ENCODE results near the gene BIRC7. TPM values are rescaled to one million over a fixed set of nuclear protein-coding genes. Genes with fewer than 3 reads are reported as not detected.

The BIRC7 gene
- total and polyA plus RNA-seq, 5 donors: not detected

DNA sequence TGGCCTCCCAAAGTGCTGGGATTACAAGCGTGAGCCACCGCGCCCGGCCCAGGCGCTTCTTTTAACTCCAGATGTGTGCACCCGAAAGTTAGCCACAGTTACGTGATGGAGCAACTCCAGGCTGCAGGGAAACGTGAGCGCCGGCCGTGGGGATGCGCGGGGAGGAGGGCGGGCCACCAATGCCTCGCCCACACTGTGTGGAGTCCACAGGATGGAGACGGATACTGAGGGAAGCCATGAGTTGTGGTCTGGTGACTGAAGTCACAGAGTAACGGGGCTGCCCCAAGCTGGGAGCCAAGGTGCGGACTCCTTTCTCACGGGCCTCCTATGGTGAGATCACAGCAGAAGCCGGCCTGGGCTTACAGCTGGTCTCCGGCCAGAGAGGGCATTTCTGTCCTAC, 43.0 kb upstream of the BIRC7 start:
- H3K27me3 ChIP-seq (ENCODE audit: control insufficient read depth, insufficient read depth): no peaks in the 10 kb centered on the region
- H3K4me3 ChIP-seq (ENCODE audit: low read length): no peak overlapping the region
- ATAC-seq: no peak
- intact Hi-C loops (cut with DNase I): no loop called here
- H3K27ac ChIP-seq (ENCODE audit: low read length): no peak overlapping the region
- no peak for DNase-seq
- 92% methylated on average over 21 of the region's 21 CpGs for WGBS
- peaks cover 4% of the 10 kb centered on the region for H3K4me1 ChIP-seq (ENCODE audit: control insufficient read depth, insufficient read depth, low read length)
- no peaks in the 10 kb centered on the region for H3K9me3 ChIP-seq (ENCODE audit: control insufficient read depth, low read length)

DNA sequence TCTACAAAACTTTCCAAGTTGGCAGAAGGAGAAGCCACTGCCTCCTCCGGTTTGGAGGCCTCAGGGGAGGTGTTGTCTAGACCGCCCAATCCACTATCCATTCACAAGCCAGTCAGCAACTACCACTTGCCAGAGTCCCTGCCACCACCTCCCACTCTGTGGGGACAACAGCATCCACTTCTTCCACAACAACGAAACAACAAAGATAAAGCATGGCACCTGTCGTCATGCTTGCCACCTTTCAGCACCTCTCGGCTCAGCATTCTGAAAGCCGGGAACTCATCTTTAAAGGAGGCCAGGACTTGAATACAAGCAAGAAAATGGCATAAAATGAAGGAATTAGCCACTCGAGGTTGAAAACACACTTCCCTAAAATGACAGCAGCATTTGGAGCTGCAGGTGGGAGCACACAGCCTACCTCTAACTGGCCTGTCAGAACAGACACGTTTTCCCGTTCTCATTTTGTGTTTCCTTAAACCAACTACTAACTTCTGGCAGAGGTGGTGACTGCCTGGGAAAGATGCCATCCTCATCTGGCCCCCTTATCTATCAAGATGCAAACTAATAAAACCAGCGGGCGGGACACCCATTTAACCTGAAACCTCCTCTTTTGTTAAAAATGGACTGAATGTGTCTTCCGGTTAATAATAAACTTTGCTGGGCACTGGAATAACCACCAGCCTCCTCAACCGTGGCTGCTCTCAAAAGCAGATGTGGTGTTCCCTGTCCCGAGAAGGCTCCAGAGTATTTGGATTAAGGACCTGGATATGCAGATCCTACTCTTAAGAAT, 41.5 kb upstream of the BIRC7 start:
- no peak for DNase-seq
- WGBS: 75% methylated on average over 14 of the region's 14 CpGs

DNA sequence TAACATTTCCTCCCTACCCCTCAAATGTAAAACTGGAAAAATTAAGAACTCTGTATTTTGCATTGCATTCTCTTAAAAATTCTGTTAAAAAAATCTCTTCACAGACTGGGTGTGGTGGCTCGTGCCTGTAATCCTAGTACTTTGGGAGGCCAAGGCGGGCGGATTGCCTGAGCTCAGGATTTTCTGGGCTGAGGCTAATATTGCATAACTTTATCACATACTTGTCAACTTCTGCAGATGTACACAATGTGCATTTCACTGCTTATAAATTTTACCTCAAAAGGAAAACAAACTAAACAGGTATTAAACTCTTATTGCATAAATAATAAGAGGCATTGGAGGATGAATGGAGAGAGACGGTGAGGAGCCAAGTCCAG, 40.9 kb upstream of the BIRC7 start:
- intact Hi-C loops (cut with DNase I): no loop called here
- WGBS: 95% methylated on average over 4 of the region's 4 CpGs
- Histone ChIP-seq H3K27me3 (ENCODE audit: control insufficient read depth, insufficient read depth) (no peaks in the 10 kb centered on the region), H3K4me1 (ENCODE audit: control insufficient read depth, insufficient read depth, low read length) (peaks cover 4% of the 10 kb centered on the region), H3K9me3 (ENCODE audit: control insufficient read depth, low read length) (no peaks in the 10 kb centered on the region), H3K4me3 (ENCODE audit: low read length) (no peak overlapping the region), H3K27ac (ENCODE audit: low read length) (no peak overlapping the region)
- DNase-seq: peak in 1 of 3 donors; percentile 1
- no peak for ATAC-seq

More for the DNA sequence above, 41.5 kb upstream of the BIRC7 start:
- Histone ChIP-seq H3K9me3 (ENCODE audit: control insufficient read depth, low read length) (no peaks in the 10 kb centered on the region), H3K27ac (ENCODE audit: low read length) (no peak overlapping the region), H3K27me3 (ENCODE audit: control insufficient read depth, insufficient read depth) (no peaks in the 10 kb centered on the region), H3K4me3 (ENCODE audit: low read length) (no peak overlapping the region), H3K4me1 (ENCODE audit: control insufficient read depth, insufficient read depth, low read length) (peaks cover 4% of the 10 kb centered on the region)
- intact Hi-C loops (cut with DNase I): no loop called here
- ATAC-seq: no peak

DNA sequence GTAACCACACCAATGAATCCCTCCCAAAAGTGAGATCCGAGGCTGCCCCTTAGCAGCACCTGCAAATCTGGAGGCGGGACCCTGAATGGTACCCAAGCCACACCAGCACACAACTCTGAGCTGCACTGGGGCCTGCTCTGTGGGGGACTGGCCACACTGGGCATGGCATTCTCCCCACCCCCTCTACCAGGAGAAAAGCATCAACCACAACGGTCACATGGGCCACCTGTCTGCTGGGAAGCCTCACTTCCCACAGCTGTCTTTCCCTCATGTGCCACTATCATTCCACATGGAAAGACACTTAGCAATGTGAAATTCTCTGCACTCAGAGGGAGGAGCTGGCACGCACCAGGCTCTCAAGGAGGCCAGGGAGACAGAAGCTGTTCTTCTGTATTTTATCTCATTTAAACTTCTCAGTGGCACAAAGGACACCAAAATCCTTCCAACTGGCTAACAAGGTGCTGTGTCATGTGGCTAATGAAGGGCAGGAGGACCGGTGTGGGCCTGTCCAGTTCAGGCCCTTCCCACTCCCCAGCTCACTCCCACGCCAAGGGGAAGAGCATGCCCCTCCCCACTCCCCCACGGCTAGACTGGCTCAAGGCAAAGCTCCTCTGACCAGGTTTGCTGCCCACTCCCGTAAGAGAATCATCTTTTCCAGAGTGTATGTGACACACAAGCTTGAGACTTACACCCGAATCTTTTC, 38.8 kb upstream of the BIRC7 start:
- 64% methylated on average over 9 of the region's 9 CpGs for WGBS
- no peaks in the 10 kb centered on the region for H3K27me3 ChIP-seq (ENCODE audit: control insufficient read depth, insufficient read depth)
- ATAC-seq: peak; percentile 42 to 43

DNA sequence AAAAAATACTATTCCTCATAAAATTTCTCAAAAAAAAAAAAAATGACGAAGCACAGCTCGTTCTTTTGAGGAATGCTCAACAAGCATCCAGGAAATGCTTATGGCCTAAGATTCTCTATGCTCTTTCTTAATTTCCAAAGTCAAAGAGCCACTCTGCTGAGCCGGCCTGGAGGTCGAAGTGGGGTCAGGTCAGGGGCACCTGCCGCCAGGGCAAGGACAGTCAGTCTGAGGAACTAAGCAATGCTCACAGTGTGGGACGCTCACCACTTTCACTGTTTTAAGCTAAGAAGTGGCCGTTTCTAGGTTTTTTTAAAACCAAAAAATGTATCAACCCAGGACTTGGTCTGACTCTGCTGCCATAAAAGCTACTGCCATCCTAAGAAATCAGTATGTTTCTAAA, 37.1 kb upstream of the BIRC7 start:
- no peaks in the 10 kb centered on the region for H3K27me3 ChIP-seq (ENCODE audit: control insufficient read depth, insufficient read depth)
- intact Hi-C loops (cut with DNase I): no loop called here
- H3K9me3 ChIP-seq (ENCODE audit: control insufficient read depth, low read length): no peaks in the 10 kb centered on the region
- ATAC-seq (no peak), DNase-seq (peak in 1 of 3 donors; percentile 42)
- WGBS: 71% methylated on average over 7 of the region's 7 CpGs
- peaks cover 4% of the 10 kb centered on the region for H3K4me1 ChIP-seq (ENCODE audit: control insufficient read depth, insufficient read depth, low read length)
- no peak overlapping the region for H3K4me3 ChIP-seq (ENCODE audit: low read length)
- H3K27ac ChIP-seq (ENCODE audit: low read length): no peak overlapping the region

More for the DNA sequence above, 38.8 kb upstream of the BIRC7 start:
- Histone ChIP-seq H3K4me1 (ENCODE audit: control insufficient read depth, insufficient read depth, low read length) (peaks cover 4% of the 10 kb centered on the region), H3K27ac (ENCODE audit: low read length) (no peak overlapping the region), H3K4me3 (ENCODE audit: low read length) (no peak overlapping the region), H3K9me3 (ENCODE audit: control insufficient read depth, low read length) (no peaks in the 10 kb centered on the region)
- intact Hi-C loops (cut with DNase I): no loop called here
- DNase-seq: peak in 1 of 3 donors; percentile 26

DNA sequence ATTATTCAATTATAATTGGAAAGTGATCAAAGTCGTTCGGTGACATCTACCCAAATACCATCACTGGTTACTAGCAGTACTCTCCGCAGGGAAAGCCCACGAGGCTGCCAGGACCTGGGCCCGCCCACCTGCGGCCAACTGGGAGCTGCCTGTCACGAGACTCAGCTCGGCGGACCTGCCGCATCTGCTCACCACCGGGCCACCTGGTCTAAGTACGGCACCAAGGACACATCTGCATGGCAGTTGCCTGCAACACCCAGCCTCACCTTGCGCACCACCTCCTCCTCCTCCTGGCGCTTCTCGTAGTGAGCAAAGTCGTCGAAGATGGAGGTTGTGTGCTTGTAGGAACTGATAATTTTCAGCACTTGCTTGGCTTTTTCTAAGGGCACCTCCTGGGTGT, 33.7 kb upstream of the BIRC7 start:
- WGBS: 88% methylated on average over 17 of the region's 17 CpGs
- H3K27ac ChIP-seq (ENCODE audit: low read length): no peak overlapping the region
- no peak overlapping the region for H3K4me3 ChIP-seq (ENCODE audit: low read length)
- intact Hi-C loops (cut with DNase I): no loop called here
- H3K27me3 ChIP-seq (ENCODE audit: control insufficient read depth, insufficient read depth): no peaks in the 10 kb centered on the region
- peaks cover 4% of the 10 kb centered on the region for H3K4me1 ChIP-seq (ENCODE audit: control insufficient read depth, insufficient read depth, low read length)
- DNase-seq (peak; percentile 13 to 44 (median 37)), ATAC-seq (no peak)
- H3K9me3 ChIP-seq (ENCODE audit: control insufficient read depth, low read length): no peaks in the 10 kb centered on the region

DNA sequence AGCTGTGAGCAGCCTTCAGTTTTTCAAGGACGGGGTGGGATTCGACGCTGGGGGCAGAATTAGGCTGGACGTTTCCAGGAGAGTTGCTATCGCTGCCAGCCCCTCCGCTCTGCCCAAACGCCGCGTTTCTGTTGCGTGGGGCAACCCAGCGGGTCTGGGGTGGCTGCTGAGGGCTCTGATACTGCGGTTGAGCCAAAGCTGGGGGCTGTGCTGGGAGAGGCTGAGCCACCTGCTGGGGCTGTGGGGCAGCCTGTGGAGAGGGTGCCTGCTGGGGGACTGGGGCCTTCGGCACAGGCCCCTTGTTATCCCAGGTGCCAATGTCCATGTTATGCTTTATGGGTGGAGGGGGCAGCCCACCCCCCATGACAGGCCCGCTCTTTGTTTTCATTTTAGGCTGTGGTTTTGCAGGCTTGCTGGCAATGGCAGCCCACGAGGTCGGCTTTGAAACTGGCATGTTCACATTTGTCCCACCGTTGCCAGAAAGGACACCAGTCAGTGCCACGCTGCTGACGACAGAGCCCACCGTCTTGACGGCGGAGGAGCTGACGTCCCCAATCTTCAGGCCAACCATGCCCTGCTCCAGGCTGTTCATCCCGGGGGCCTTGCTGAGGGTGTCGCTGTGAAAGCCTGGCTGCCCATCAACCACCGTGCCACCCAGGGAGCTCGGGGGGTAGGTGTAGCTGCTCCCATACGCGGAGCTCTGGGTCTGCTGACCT, 32.7 kb upstream of the BIRC7 start:
- 92% methylated on average over 29 of the region's 29 CpGs for WGBS
- Histone ChIP-seq H3K27me3 (ENCODE audit: control insufficient read depth, insufficient read depth) (no peaks in the 10 kb centered on the region), H3K9me3 (ENCODE audit: control insufficient read depth, low read length) (no peaks in the 10 kb centered on the region), H3K4me1 (ENCODE audit: control insufficient read depth, insufficient read depth, low read length) (no peaks in the 10 kb centered on the region), H3K27ac (ENCODE audit: low read length) (no peak overlapping the region), H3K4me3 (ENCODE audit: low read length) (no peak overlapping the region)
- intact Hi-C loops (cut with DNase I): no loop called here
- DNase-seq (peak; percentile 8 to 35 (median 32)), ATAC-seq (peak in 1 of 2 donors; percentile 8)

DNA sequence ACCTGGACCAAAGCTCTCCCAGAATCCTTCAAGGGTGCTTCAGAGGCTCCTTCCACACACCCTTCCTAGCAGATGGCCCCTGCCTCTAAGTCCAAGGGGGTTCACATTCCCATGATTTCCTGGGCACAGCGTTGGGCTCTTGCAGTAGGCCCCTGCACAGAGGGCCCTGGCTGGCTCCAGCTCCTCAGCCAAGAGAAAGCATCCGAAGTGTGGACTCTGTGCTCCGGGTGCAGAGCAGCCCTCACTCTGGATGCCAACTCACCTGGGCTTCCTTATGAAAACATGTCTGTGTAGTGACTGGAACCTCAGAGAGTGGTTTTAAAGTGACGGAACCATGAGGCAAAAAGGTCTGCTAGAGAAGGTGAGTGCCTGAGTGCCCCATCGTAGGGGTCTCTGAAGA, 31.3 kb upstream of the BIRC7 start:
- H3K27ac ChIP-seq (ENCODE audit: low read length): no peak overlapping the region
- no peak overlapping the region for H3K4me3 ChIP-seq (ENCODE audit: low read length)
- no peaks in the 10 kb centered on the region for H3K27me3 ChIP-seq (ENCODE audit: control insufficient read depth, insufficient read depth)
- ATAC-seq (no peak), DNase-seq (peak in 2 of 3 donors; percentile 13 to 20)
- intact Hi-C loops (cut with DNase I): no loop called here
- 90% methylated on average over 5 of the region's 5 CpGs for WGBS
- no peaks in the 10 kb centered on the region for H3K4me1 ChIP-seq (ENCODE audit: control insufficient read depth, insufficient read depth, low read length)
- no peaks in the 10 kb centered on the region for H3K9me3 ChIP-seq (ENCODE audit: control insufficient read depth, low read length)

DNA sequence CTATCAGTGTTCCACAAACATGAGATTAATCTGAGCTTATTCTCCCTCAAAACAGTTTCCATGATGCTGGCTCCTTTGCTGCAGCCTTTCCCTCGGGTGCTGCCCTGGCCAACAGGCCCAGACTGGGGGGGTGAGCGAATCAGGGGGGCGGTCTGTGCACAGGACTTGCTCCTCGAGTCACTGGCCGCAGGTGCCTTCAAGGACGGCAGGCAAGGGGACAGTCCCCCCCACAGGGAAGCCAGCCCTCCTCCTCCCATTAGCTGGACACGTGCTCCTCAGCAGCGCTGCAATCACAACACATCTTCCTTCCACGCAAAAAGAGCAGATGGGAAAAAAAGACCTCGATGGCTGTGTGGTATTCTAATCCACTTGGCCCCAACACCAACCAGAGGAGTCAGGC, 29.8 kb upstream of the BIRC7 start:
- DNase-seq (peak; percentile 4 to 31 (median 21)), ATAC-seq (no peak)
- no peak overlapping the region for H3K4me3 ChIP-seq (ENCODE audit: low read length)
- no peaks in the 10 kb centered on the region for H3K27me3 ChIP-seq (ENCODE audit: control insufficient read depth, insufficient read depth)
- H3K4me1 ChIP-seq (ENCODE audit: control insufficient read depth, insufficient read depth, low read length): no peaks in the 10 kb centered on the region
- WGBS: 74% methylated on average over 10 of the region's 10 CpGs
- H3K9me3 ChIP-seq (ENCODE audit: control insufficient read depth, low read length): no peaks in the 10 kb centered on the region
- no peak overlapping the region for H3K27ac ChIP-seq (ENCODE audit: low read length)
- intact Hi-C loops (cut with DNase I): no loop called here

DNA sequence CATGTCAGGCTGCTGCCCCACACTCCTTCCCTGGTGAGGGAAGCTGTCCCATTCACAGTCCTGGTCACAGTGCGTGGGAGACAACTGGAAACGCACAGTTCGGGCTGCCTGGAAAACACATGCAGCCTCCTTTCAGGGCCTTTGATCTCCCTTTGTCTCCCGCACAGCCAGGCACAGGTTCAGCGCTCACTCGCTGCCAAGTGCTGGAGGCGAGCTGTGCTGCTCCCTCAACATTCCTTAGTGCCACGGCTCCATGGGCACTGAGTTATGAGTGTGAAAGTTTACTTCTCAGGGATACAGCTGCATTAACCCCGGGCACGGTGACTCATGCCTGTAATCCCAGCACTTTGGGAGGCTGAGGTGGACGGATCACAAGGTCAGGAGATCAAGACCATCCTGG, 28.8 kb upstream of the BIRC7 start:
- Histone ChIP-seq H3K4me3 (ENCODE audit: low read length) (no peak overlapping the region), H3K27me3 (ENCODE audit: control insufficient read depth, insufficient read depth) (no peaks in the 10 kb centered on the region), H3K9me3 (ENCODE audit: control insufficient read depth, low read length) (no peaks in the 10 kb centered on the region), H3K4me1 (ENCODE audit: control insufficient read depth, insufficient read depth, low read length) (no peaks in the 10 kb centered on the region), H3K27ac (ENCODE audit: low read length) (no peak overlapping the region)
- ATAC-seq (no peak), DNase-seq (peak; percentile 5 to 25 (median 9))
- 77% methylated on average over 11 of the region's 11 CpGs for WGBS
- intact Hi-C loops (cut with DNase I): no loop called here

DNA sequence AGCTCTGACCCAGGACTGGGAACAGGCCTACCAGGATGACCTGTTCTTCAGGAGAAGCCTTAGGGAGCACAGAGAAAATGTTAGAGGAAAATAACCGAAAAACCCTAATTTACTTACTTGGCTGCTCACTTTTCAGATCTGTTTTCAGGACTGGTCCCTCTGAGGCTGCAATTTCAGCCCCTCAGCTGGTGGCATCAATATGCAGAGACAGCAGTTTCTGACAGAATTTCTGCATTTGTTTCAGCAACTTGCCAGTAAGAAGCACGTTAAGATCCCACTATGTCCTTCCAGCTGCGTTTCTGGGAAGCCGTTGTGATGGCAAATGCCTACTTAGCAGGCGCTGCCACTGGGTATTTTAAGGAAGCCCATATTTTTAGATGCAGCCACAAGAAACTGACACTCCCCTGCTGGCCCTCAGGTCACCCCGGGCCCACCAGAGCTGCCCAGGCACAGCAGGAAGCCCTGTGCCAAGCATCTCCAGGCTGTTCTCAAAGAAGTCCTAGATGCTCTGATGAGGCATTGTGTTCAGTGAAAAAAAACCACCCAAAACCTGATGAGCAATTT, 27.3 kb upstream of the BIRC7 start:
- peaks cover 2% of the 10 kb centered on the region for H3K4me1 ChIP-seq (ENCODE audit: control insufficient read depth, insufficient read depth, low read length)
- WGBS: 81% methylated on average over 6 of the region's 6 CpGs
- no peak overlapping the region for H3K4me3 ChIP-seq (ENCODE audit: low read length)
- no peak overlapping the region for H3K27ac ChIP-seq (ENCODE audit: low read length)
- intact Hi-C loops (cut with DNase I): no loop called here
- H3K27me3 ChIP-seq (ENCODE audit: control insufficient read depth, insufficient read depth): no peaks in the 10 kb centered on the region
- no peaks in the 10 kb centered on the region for H3K9me3 ChIP-seq (ENCODE audit: control insufficient read depth, low read length)
- DNase-seq (peak in 1 of 3 donors; percentile 11), ATAC-seq (no peak)
